A549 (cell line): ENCODE results near the gene SKI. TPM values are rescaled to one million over a fixed set of nuclear protein-coding genes. Genes with fewer than 3 reads are reported as not detected.

Experiments used
- ATAC-seq, 2 experiments: fragments of 200-7000 bp in 1 of 2; fragments of >200 bp in 1 of 2; cut with Nextera tagmentation in 1 of 2; cut with Tn5 transposase in 1 of 2; 3 replicates each; pipeline versions ENCODE4 v1.8.0 to v1.9.1; 2018 to 2020; ENCODE audit warnings: mild to moderate bottlenecking in 1 of 2, moderate library complexity in 1 of 2
- CTCF ChIA-PET: fragments of 300-600 bp; sonication (Branson Sonifier 250); formaldehyde crosslinking; extraction: SDS; loops from one replicate; lab custom pipeline; 2021; ENCODE audit warnings: antibody characterized with exemption, inconsistent platforms; lab: Yijun Ruan, JAX
- POLR2A ChIA-PET: fragments of 350-600 bp; formaldehyde crosslinking; extraction: SDS; loops from one replicate; lab custom pipeline; 2021; ENCODE audit warnings: antibody characterized with exemption, inconsistent platforms; lab: Yijun Ruan, JAX
- DNase-seq, 2 experiments: peaks; one replicate each; pipeline versions ENCODE4 v3.0.0 to v3.0.0-alpha.2; 2011 to 2016; ENCODE audit warnings: low read depth in 1 of 2, low spot score in 1 of 2
- FAIRE-seq: peaks from 2 replicates; lab custom pipeline; 2011; peaks lifted over from hg19 to GRCh38; lab: Jason Lieb, UNC
- H3K27ac ChIP-seq, 2 experiments: fragments of >200 bp; sonication (Bioruptor Twin); formaldehyde crosslinking; 3 replicates each; pipeline ENCODE4 v1.5.1; 2016 to 2017
- H3K4me1 ChIP-seq: fragments of >200 bp; sonication (Bioruptor Twin); formaldehyde crosslinking; 3 replicates; pipeline ENCODE4 v1.6.1; 2016
- H3K4me2 ChIP-seq: fragments of >200 bp; sonication (Bioruptor Twin); formaldehyde crosslinking; 3 replicates; pipeline ENCODE4 v1.6.1; 2016
- H3K4me3 ChIP-seq: fragments of >200 bp; sonication (Bioruptor Twin); formaldehyde crosslinking; 3 replicates; pipeline ENCODE4 v1.5.1; 2016
- H3K9me3 ChIP-seq: fragments of >200 bp; sonication (Bioruptor Twin); formaldehyde crosslinking; 3 replicates; pipeline ENCODE4 v1.6.1; 2016
- BHLHE40 ChIP-seq: IDR thresholded peaks from 2 replicates; pipeline ENCODE4 v1.6.1; 2012; ENCODE audit warnings: low read depth, low read length, inconsistent platforms
- CBX8 ChIP-seq: fragments of 200-600 bp; sonication (generic); IDR thresholded peaks from 2 replicates; pipeline ENCODE4 v1.6.1; 2016
- CEBPB ChIP-seq, 2 experiments: fragments of >200 bp in 1 of 2; sonication (Bioruptor Twin) in 1 of 2; formaldehyde crosslinking in 1 of 2; IDR thresholded peaks; 2 replicates each; pipeline ENCODE4 v1.6.1; 2012 to 2016
- CHD2 ChIP-seq: fragments of 150-350 bp; IDR thresholded peaks from 2 replicates; pipeline ENCODE4 v1.6.1; 2014; ENCODE audit warnings: low read length; ENCODE audit not compliant: partially characterized antibody
- CHD4 ChIP-seq: fragments of 200-600 bp; sonication (generic); IDR thresholded peaks from 2 replicates; pipeline ENCODE4 v1.6.1; 2016; ENCODE audit warnings: antibody characterized with exemption, mild to moderate bottlenecking, borderline replicate concordance
- ESRRA ChIP-seq: fragments of 150-350 bp; IDR thresholded peaks from 2 replicates; pipeline ENCODE4 v1.6.1; 2014; ENCODE audit warnings: mild to moderate bottlenecking, low read length, borderline replicate concordance
- FOSB ChIP-seq: fragments of 250-450 bp; sonication (Bioruptor Pico); IDR thresholded peaks from 2 replicates; pipeline ENCODE4 v1.5.0; 2020; ENCODE audit warnings: mild to moderate bottlenecking, moderate library complexity
- FOSL2 ChIP-seq, 2 experiments: fragments of 450-650 bp in 1 of 2; fragments of >200 bp in 1 of 2; sonication (Bioruptor Twin) in 1 of 2; formaldehyde crosslinking; IDR thresholded peaks; 2 replicates each; pipeline versions ENCODE4 v1.5.0 to v1.6.1; 2016 to 2020; ENCODE audit warnings: mild to moderate bottlenecking in 1 of 2, moderate library complexity in 1 of 2
- HOXB13 ChIP-seq: fragments of 250-450 bp; sonication (Bioruptor Pico); IDR thresholded peaks from 2 replicates; pipeline ENCODE4 v1.5.0; 2020; ENCODE audit warnings: low read depth, mild to moderate bottlenecking, moderate library complexity
- HOXB5 ChIP-seq: fragments of 250-450 bp; sonication (Bioruptor Pico); IDR thresholded peaks from 2 replicates; pipeline ENCODE4 v1.5.0; 2020; ENCODE audit warnings: mild to moderate bottlenecking, moderate library complexity
- KDM1A ChIP-seq: fragments of 200-600 bp; sonication (generic); IDR thresholded peaks from 2 replicates; pipeline ENCODE4 v1.6.1; 2016; ENCODE audit warnings: low read depth, mild to moderate bottlenecking
- MYC ChIP-seq: IDR thresholded peaks from 2 replicates; pipeline ENCODE4 v1.6.1; 2012; ENCODE audit warnings: mild to moderate bottlenecking, inconsistent platforms, low read length, improper control_type of control experiment, borderline replicate concordance
- NPAS2 ChIP-seq: fragments of 250-450 bp; sonication (Bioruptor Pico); IDR thresholded peaks from 2 replicates; pipeline ENCODE4 v1.8.0; 2022; ENCODE audit warnings: mild to moderate bottlenecking, moderate library complexity, borderline replicate concordance
- NR3C1 ChIP-seq: fragments of >200 bp; sonication (Bioruptor Twin); formaldehyde crosslinking; IDR thresholded peaks from 3 replicates; pipeline ENCODE4 v1.6.1; 2017
- PHF8 ChIP-seq: fragments of 200-600 bp; sonication (generic); IDR thresholded peaks from 2 replicates; pipeline ENCODE4 v1.6.1; 2016; ENCODE audit warnings: low read depth, mild to moderate bottlenecking, antibody characterized with exemption, moderate library complexity, borderline replicate concordance
- TFCP2L1 ChIP-seq: fragments of 250-450 bp; sonication (Bioruptor Pico); IDR thresholded peaks from 2 replicates; pipeline ENCODE4 v1.5.0; 2021; ENCODE audit warnings: mild to moderate bottlenecking
- TP53 ChIP-seq: fragments of 250-450 bp; sonication (Bioruptor Pico); IDR thresholded peaks from 2 replicates; pipeline ENCODE4 v1.5.0; 2021; ENCODE audit warnings: mild to moderate bottlenecking, moderate library complexity
- ZNF302 ChIP-seq: fragments of 250-450 bp; sonication (Bioruptor Pico); IDR thresholded peaks from 2 replicates; pipeline ENCODE4 v1.9.0; 2021; ENCODE audit warnings: inconsistent platforms, mild to moderate bottlenecking, moderate library complexity
- WGBS: methylation state at CpG from one replicate; pipeline ENCODE4 v1.1.6; 2017; ENCODE audit errors: missing lambda C conversion rate; 5-methylcytosine and 5-hydroxymethylcytosine counted together
- polyA plus RNA-seq, 4 experiments: library from polyadenylated mRNA; depleted of rRNA in 3 of 4; stranded (reverse); fragments of >200 nt; fragmentation: RNase III in 1 of 4; extraction: RNeasy Plus Mini Kit Qiagen cat#74134 plus additional on column Dnase treatment in 1 of 4; gene quantifications; 2 replicates in 3 of 4; 3 replicates in 1 of 4; pipeline ENCODE4 v1.2.3, GENCODE V29; 2011 to 2017
- TF ChIP-seq, protein P1 (sequence below): fragments of >200 bp; sonication (Bioruptor Twin); formaldehyde crosslinking; IDR thresholded peaks from 3 replicates; pipeline ENCODE4 v1.5.1; 2016
- TF ChIP-seq, protein P2 (sequence below): IDR thresholded peaks from 2 replicates; pipeline ENCODE4 v1.6.1; 2012; ENCODE audit warnings: low read depth, borderline replicate concordance
- TF ChIP-seq, protein P3 (sequence below): fragments of 250-450 bp; sonication (Bioruptor Pico); IDR thresholded peaks from 2 replicates; pipeline ENCODE4 v1.5.0; 2020; ENCODE audit warnings: low read depth, mild to moderate bottlenecking, moderate library complexity
- TF ChIP-seq, protein P4 (sequence below): fragments of >200 bp; sonication (Bioruptor Twin); formaldehyde crosslinking; IDR thresholded peaks from 2 replicates; pipeline ENCODE4 v1.6.1; 2016

SKI gene
- polyA plus RNA-seq, 2 of the 4 experiments (the other 2 are of a cell fraction), result 2.8 to 12.0 TPM

DNA sequence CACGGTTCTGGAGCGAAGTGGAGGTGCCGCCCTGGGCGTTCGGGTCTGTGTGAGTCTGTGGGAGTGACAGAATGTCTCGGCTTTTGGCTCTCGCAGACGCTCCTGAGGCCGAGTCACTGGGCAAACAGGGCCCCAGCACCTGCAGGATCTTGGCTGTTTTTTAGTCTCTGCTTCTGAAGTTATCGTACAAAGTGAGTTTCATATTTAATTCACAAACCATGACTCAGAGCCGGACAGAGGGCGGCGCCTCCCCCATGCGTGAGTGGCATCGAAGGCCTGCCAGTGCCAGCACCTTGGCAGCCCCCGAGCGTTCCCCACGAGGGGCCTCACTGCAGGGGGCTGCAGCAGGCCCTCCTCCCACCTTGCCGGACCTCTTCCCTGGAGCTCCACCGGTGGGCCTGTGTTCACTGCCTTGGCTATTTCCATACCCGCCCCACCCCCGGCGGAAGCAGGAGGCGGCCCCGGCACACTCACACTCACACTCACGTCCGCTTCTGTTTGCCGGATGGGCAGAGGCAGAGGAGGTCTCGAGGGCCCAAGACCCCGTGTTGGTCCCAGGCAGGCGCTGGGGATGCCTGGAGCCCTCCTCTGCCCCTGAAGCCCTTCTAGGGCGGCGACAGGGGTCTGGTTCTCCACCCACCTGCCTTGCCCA is 106.9 kb downstream of the SKI start:
- no peak for TF ChIP-seq FOSB (CRISPR knock-in tag)
- TF ChIP-seq, protein P1, sequence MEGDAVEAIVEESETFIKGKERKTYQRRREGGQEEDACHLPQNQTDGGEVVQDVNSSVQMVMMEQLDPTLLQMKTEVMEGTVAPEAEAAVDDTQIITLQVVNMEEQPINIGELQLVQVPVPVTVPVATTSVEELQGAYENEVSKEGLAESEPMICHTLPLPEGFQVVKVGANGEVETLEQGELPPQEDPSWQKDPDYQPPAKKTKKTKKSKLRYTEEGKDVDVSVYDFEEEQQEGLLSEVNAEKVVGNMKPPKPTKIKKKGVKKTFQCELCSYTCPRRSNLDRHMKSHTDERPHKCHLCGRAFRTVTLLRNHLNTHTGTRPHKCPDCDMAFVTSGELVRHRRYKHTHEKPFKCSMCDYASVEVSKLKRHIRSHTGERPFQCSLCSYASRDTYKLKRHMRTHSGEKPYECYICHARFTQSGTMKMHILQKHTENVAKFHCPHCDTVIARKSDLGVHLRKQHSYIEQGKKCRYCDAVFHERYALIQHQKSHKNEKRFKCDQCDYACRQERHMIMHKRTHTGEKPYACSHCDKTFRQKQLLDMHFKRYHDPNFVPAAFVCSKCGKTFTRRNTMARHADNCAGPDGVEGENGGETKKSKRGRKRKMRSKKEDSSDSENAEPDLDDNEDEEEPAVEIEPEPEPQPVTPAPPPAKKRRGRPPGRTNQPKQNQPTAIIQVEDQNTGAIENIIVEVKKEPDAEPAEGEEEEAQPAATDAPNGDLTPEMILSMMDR, result no peak
- TF ChIP-seq NR3C1, result no peak
- TF ChIP-seq ESRRA, result no peak
- TF ChIP-seq HOXB5 (CRISPR knock-in tag), result no peak
- no peak for TF ChIP-seq NPAS2 (CRISPR knock-in tag)
- TF ChIP-seq CHD2, result no peak
- no peak overlapping the region for H3K27ac ChIP-seq
- ChIA-PET POLR2A (no interaction called here), CTCF (no interaction called here)
- H3K9me3 ChIP-seq, result no peaks in the 10 kb centered on the region
- no peak overlapping the region for H3K4me2 ChIP-seq
- DNase-seq, result no peak
- ATAC-seq, result no peak
- 68% methylated on average over 25 of the region's 33 CpGs for WGBS
- FAIRE-seq, result no peak
- no peak overlapping the region for H3K4me3 ChIP-seq
- H3K4me1 ChIP-seq, result 0 out of 3 replicates have a peak, but pooled peaks cover 5% of the 10 kb centered on the region

DNA sequence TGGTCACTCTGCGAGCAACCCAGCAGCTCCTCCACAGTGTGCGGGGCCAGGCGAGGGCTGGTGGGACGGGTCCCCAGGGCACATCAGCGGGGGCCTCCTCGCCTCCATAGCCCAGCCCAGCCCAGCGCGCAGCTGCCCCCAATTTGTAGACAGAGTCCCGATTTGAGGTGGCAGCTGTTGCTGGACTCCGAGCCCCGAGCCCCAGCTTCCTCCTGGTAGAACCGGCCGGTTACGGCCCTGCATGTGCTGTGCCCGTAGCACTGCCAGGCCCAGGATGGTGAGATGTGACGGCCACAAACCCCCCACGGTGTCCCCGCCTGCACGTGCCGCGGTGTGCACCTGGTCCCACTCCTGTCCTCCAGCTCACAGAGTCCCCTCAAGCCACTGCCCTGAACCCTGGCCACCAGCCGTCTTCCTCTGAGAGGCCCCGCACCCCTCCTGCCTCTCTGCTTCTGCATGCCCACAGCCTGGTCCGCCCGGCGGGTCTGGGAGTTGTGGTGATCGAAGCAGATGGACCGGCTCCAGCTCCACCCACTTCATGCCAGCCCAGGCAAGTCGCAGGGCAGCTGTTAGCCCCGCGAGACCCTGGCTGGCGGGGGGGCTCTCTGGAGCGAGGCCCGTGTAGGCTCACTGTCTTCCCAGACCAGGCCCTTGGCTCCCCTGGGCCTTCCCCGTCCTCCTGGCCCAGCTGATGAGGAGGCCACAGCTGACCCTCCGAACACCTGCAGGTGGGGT is 107.8 kb downstream of the SKI start:
- CTCF ChIA-PET, result no interaction called here
- 100% methylated on average over 2 of the region's 36 CpGs for WGBS
- Histone ChIP-seq H3K4me2 (no peak overlapping the region), H3K4me3 (no peak overlapping the region), H3K27ac (no peak overlapping the region), H3K9me3 (no peaks in the 10 kb centered on the region), H3K4me1 (0 out of 3 replicates have a peak, but pooled peaks cover 5% of the 10 kb centered on the region)
- no peak for TF ChIP-seq TFCP2L1 (CRISPR knock-in tag)
- TF ChIP-seq, protein P2, sequence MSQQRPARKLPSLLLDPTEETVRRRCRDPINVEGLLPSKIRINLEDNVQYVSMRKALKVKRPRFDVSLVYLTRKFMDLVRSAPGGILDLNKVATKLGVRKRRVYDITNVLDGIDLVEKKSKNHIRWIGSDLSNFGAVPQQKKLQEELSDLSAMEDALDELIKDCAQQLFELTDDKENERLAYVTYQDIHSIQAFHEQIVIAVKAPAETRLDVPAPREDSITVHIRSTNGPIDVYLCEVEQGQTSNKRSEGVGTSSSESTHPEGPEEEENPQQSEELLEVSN, result no peak
- TF ChIP-seq, protein P3, sequence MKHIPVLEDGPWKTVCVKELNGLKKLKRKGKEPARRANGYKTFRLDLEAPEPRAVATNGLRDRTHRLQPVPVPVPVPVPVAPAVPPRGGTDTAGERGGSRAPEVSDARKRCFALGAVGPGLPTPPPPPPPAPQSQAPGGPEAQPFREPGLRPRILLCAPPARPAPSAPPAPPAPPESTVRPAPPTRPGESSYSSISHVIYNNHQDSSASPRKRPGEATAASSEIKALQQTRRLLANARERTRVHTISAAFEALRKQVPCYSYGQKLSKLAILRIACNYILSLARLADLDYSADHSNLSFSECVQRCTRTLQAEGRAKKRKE (CRISPR knock-in tag), result no peak
- FAIRE-seq (no peak), ATAC-seq (no peak), DNase-seq (no peak)
- POLR2A ChIA-PET, result no interaction called here

DNA sequence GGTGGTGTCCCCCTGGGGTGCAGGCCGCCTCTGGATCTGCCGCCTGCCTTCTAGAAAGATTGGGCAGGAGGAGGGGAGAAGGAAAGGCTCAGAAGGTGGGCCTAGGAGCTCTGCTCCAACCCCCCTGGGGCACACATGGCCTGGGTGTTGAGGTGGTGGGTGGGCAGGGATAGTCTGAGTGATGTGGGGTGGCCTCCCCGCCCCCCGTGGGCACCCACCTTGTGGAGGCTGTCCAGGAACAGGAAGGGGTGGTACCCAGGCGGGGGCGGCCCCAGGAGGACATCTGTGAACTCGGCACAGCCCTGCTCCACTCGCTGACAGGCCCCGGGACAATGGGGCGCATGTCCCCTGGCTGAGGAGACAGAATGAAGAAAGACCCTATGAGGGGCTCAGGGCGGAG is 108.4 kb downstream of the SKI start:
- Histone ChIP-seq H3K4me3 (no peak overlapping the region), H3K9me3 (no peaks in the 10 kb centered on the region), H3K4me2 (no peak overlapping the region), H3K27ac (no peak overlapping the region), H3K4me1 (0 out of 3 replicates have a peak, but pooled peaks cover 5% of the 10 kb centered on the region)
- 86% methylated on average over 4 of the region's 11 CpGs for WGBS
- POLR2A ChIA-PET, result no interaction called here
- TF ChIP-seq BHLHE40 (no peak), FOSL2 (IDR thresholded peaks at IDR 0.05) (no peak), FOSL2 (CRISPR knock-in tag; IDR thresholded peaks at IDR 0.05) (no peak), MYC (no peak), PHF8 (no peak), TP53 (CRISPR knock-in tag) (no peak), CBX8 (no peak), ZNF302 (no peak), KDM1A (no peak), TFCP2L1 (CRISPR knock-in tag) (no peak), CEBPB (IDR thresholded peaks at IDR 0.05) (no peak), HOXB13 (CRISPR knock-in tag) (no peak), ESRRA (no peak), CHD4 (no peak), NR3C1 (no peak)
- TF ChIP-seq, protein P4, sequence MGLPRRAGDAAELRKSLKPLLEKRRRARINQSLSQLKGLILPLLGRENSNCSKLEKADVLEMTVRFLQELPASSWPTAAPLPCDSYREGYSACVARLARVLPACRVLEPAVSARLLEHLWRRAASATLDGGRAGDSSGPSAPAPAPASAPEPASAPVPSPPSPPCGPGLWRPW, result no peak
- no peak for FAIRE-seq
- DNase-seq, result no peak
- ATAC-seq, result no peak
- CTCF ChIA-PET, result no interaction called here
